Nephron (organoid): ENCODE measurements around the gene ELF1.

Experiments
- H3K27ac Mint-ChIP-seq, 3 experiments: 2 replicates each; pipeline ENCODE4 v1.8.0; 2020; ENCODE audit warnings: mixed read lengths in 3 of 3, mild to moderate bottlenecking in 2 of 3, moderate library complexity in 1 of 3
- H3K27me3 Mint-ChIP-seq: 2 replicates; pipeline ENCODE4 v1.8.0; 2021; ENCODE audit warnings: low read depth, mild to moderate bottlenecking, moderate library complexity, mixed read lengths
- H3K36me3 Mint-ChIP-seq: 2 replicates; pipeline ENCODE4 v1.8.0; 2020; ENCODE audit warnings: low read depth, mixed read lengths
- H3K4me1 Mint-ChIP-seq: 2 replicates; pipeline ENCODE4 v1.8.0; 2020; ENCODE audit warnings: mixed read lengths
- H3K4me3 Mint-ChIP-seq, 3 experiments: 2 replicates each; pipeline ENCODE4 v1.8.0; 2020; ENCODE audit warnings: mild to moderate bottlenecking in 3 of 3, mixed read lengths in 3 of 3, moderate library complexity in 2 of 3
- H3K9me3 Mint-ChIP-seq: 2 replicates; pipeline ENCODE4 v1.8.0; 2020; ENCODE audit warnings: mixed read lengths
- TF ChIP-seq, protein P1 (sequence below), 3 experiments: fragments of 200-600 bp; sonication (generic); IDR thresholded peaks; one replicate each; pipeline ENCODE4 v1.5.0; 2021; ENCODE audit warnings: antibody characterized with exemption in 3 of 3; ENCODE audit not compliant: unreplicated experiment in 3 of 3

Gene ELF1

DNA sequence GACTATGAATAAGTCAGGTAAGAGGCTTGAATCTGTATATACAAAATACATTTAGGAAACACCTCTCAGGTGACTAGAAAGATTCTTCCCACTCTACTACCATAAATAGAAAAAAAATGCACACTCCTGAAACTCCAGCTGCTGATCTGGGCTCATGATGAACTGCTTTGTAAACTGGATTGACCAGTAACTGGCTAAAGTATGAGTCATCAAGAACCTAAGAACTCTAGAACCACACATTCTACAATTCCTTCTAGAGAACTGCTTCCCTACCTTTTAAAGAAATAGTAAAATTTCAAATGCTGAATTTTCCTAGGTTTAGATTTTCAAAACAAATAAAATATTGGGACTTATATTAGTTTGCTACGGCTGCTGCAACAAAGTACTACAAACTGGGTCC, 55.2 kb downstream of the ELF1 start:
- H3K9me3 Mint-ChIP-seq = no peaks in the 10 kb centered on the region
- H3K4me1 Mint-ChIP-seq = no peaks in the 10 kb centered on the region
- no peak overlapping the region for H3K27ac Mint-ChIP-seq
- H3K27me3 Mint-ChIP-seq = no peaks in the 10 kb centered on the region
- H3K36me3 Mint-ChIP-seq = peaks cover under 1% of the 10 kb centered on the region
- TF ChIP-seq, protein P1, sequence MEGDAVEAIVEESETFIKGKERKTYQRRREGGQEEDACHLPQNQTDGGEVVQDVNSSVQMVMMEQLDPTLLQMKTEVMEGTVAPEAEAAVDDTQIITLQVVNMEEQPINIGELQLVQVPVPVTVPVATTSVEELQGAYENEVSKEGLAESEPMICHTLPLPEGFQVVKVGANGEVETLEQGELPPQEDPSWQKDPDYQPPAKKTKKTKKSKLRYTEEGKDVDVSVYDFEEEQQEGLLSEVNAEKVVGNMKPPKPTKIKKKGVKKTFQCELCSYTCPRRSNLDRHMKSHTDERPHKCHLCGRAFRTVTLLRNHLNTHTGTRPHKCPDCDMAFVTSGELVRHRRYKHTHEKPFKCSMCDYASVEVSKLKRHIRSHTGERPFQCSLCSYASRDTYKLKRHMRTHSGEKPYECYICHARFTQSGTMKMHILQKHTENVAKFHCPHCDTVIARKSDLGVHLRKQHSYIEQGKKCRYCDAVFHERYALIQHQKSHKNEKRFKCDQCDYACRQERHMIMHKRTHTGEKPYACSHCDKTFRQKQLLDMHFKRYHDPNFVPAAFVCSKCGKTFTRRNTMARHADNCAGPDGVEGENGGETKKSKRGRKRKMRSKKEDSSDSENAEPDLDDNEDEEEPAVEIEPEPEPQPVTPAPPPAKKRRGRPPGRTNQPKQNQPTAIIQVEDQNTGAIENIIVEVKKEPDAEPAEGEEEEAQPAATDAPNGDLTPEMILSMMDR (IDR thresholded peaks at IDR 0.05; ENCODE audit: unreplicated experiment in 3 of 3) = no peak
- no peak overlapping the region for H3K4me3 Mint-ChIP-seq

DNA sequence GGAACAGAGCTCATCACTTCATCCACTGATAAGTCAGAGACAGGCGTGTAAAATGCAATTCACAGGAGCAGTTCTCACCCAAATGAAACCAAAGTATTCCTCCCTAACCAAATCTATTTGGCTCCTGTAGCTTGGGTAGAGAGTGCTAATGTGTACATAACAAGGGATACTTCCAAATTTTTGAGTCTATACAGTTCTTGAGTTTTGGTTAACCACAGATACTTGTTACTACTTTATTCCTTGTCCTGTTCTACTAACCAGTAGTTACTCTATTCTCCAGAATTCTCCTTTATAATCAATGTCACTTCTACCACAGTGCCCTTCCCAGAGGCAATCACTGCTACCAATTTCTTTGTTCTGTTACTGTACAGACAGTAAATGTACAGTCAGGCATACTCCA, 57.3 kb downstream of the ELF1 start:
- H3K9me3 Mint-ChIP-seq = peaks cover 10% of the 10 kb centered on the region
- no peak overlapping the region for H3K4me3 Mint-ChIP-seq
- H3K27ac Mint-ChIP-seq = no peak overlapping the region
- H3K27me3 Mint-ChIP-seq = no peaks in the 10 kb centered on the region
- peaks cover 19% of the 10 kb centered on the region for H3K36me3 Mint-ChIP-seq
- TF ChIP-seq, protein P1 (IDR thresholded peaks at IDR 0.05; ENCODE audit: unreplicated experiment in 3 of 3) = no peak
- H3K4me1 Mint-ChIP-seq = no peaks in the 10 kb centered on the region

DNA sequence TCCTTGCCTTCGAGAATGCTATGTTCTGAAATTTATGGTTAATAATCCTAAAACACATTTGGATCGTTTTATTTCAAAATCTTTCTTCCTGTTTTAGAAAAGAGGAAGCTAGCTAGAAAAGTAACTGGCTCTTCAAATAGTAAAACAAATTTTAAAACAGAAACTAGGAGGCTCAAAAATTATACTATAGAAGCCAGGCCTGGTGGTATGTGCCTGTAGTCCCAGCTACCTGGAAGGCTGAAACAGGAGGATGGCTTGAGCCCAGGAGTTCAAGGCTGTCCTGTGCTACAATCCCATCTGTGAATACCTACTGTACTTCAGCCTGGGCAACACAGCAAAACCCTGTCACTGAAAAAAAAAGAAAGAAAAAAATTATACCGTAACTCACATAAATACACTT, 57.9 kb downstream of the ELF1 start:
- H3K27me3 Mint-ChIP-seq = no peaks in the 10 kb centered on the region
- no peak overlapping the region for H3K4me3 Mint-ChIP-seq
- H3K36me3 Mint-ChIP-seq = peaks cover 26% of the 10 kb centered on the region
- H3K27ac Mint-ChIP-seq = no peak overlapping the region
- peaks cover 12% of the 10 kb centered on the region for H3K9me3 Mint-ChIP-seq
- TF ChIP-seq, protein P1 (IDR thresholded peaks at IDR 0.05; ENCODE audit: unreplicated experiment in 3 of 3) = no peak
- H3K4me1 Mint-ChIP-seq = no peaks in the 10 kb centered on the region

DNA sequence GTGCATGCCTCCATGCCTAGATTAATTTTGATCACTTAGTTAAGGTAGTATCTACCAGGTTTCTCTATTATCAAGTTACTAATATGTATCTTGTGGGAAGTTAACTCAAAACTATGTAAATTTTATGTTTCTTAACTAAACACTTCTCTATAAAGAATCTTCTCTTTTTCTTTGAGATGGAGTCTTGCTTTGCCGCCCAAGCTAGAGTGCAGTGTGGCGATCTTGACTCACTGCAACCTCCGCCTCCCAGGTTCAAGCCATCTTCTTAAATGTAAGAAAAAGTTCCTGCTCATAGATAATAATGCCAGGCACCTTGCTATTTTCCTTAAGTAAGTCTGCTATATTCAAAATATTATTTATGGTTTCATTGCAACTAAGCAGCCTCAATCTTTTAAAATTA, 58.4 kb downstream of the ELF1 start:
- Mint-ChIP-seq H3K4me3 (no peak overlapping the region), H3K4me1 (no peaks in the 10 kb centered on the region), H3K27me3 (no peaks in the 10 kb centered on the region), H3K9me3 (peaks cover 12% of the 10 kb centered on the region), H3K27ac (no peak overlapping the region), H3K36me3 (peaks cover 27% of the 10 kb centered on the region)
- TF ChIP-seq, protein P1 (IDR thresholded peaks at IDR 0.05; ENCODE audit: unreplicated experiment in 3 of 3) = no peak

DNA sequence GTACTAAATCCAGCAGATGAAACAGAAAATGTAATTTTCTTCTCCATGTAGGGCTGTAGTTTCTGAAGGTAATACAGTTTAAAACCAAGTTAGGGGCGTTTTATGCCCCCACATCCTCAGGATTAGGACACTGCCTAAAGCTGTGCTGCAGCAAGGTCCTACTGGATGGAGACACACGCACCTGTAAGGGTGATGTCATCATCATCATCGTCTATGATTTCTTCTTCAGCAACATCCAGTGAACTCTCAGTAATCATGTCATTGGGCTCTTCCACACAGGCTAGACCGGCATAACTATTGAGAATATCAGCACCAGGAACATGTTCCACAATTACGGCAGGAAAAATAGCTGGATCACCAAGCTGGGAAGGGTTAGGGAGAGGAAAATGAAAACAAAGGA, 60.5 kb downstream of the ELF1 start:
- Mint-ChIP-seq H3K9me3 (peaks cover 18% of the 10 kb centered on the region), H3K4me3 (no peak overlapping the region), H3K27me3 (no peaks in the 10 kb centered on the region), H3K27ac (no peak overlapping the region), H3K36me3 (peaks cover 35% of the 10 kb centered on the region), H3K4me1 (no peaks in the 10 kb centered on the region)
- TF ChIP-seq, protein P1 (IDR thresholded peaks at IDR 0.05; ENCODE audit: unreplicated experiment in 3 of 3) = no peak

DNA sequence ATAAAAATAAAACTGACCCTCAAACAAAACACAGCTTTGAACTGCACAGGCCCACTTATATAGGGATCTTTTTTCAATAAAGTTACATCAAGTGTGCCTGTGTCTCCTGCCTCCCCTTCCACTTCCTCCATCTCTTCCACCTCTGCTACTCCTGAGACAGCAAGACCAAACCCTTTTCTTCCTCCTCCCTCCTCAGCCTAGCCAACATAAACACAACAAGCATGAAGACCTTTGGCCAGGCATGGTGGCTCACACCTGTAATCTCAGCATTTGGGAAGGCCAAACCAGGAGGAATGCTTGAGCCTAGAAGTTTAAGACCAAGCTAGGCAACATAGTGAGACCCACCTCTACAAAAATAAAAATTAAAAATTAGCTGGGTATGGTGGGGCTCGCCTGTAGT, 72.6 kb downstream of the ELF1 start:
- no peak overlapping the region for H3K4me3 Mint-ChIP-seq
- TF ChIP-seq, protein P1 (IDR thresholded peaks at IDR 0.05; ENCODE audit: unreplicated experiment in 3 of 3) = no peak
- H3K27me3 Mint-ChIP-seq = no peaks in the 10 kb centered on the region
- peaks cover 50% of the 10 kb centered on the region for H3K36me3 Mint-ChIP-seq
- H3K27ac Mint-ChIP-seq = no peak overlapping the region
- no peaks in the 10 kb centered on the region for H3K9me3 Mint-ChIP-seq
- peaks cover 11% of the 10 kb centered on the region for H3K4me1 Mint-ChIP-seq
